Activated T-cell treated with anti-CD3 and anti-CD28 coated beads, Interleukin-2, amount 50 U/mL, for 72 hours (primary cell): ENCODE data around the gene COTL1. TPM values are rescaled to one million over a fixed set of nuclear protein-coding genes. Genes with fewer than 3 reads are reported as not detected.

Source experiments
- ATAC-seq, 2 donors: fragments of 150-1000 bp; cut with Tn5 transposase; replicated peaks in 1 of 2; 2 replicates each; pipeline ENCODE4 v1.10.0; 2021; ENCODE audit warnings: moderate library complexity in 2 of 2, mild to moderate bottlenecking in 1 of 2
- DNase-seq, 2 donors: peaks; one replicate each; pipeline ENCODE4 v3.0.0; 2021 to 2022; ENCODE audit warnings: mixed read lengths in 1 of 2
- H3K27ac Mint-ChIP-seq: one replicate; pipeline ENCODE4 v1.8.0; 2022; ENCODE audit warnings: mild to moderate bottlenecking, moderate library complexity, mixed read lengths
- H3K27me3 Mint-ChIP-seq: one replicate; pipeline ENCODE4 v1.8.0; 2022; ENCODE audit warnings: low read depth, mixed read lengths
- H3K36me3 Mint-ChIP-seq, 2 donors: one replicate each; pipeline ENCODE4 v1.8.0; 2022; ENCODE audit warnings: mixed read lengths in 2 of 2, mild to moderate bottlenecking in 1 of 2; ENCODE audit not compliant: insufficient read depth in 2 of 2
- H3K4me1 Mint-ChIP-seq: one replicate; pipeline ENCODE4 v1.8.0; 2022; ENCODE audit warnings: low read depth, mixed read lengths
- H3K4me3 Mint-ChIP-seq, 2 donors: one replicate each; pipeline ENCODE4 v1.8.0; 2022; ENCODE audit warnings: mild to moderate bottlenecking in 2 of 2, mixed read lengths in 2 of 2, moderate library complexity in 2 of 2
- H3K9me3 Mint-ChIP-seq, 2 donors: one replicate each; pipeline ENCODE4 v1.8.0; 2022; ENCODE audit warnings: mixed read lengths in 2 of 2
- total RNA-seq, 2 donors: library from RNA; stranded (reverse); gene quantifications; one replicate each; pipeline ENCODE4 v1.2.3, GENCODE V29; 2022

Gene COTL1
- total RNA-seq, 2 donors from 2014 or later, result 353 to 529 TPM

DNA sequence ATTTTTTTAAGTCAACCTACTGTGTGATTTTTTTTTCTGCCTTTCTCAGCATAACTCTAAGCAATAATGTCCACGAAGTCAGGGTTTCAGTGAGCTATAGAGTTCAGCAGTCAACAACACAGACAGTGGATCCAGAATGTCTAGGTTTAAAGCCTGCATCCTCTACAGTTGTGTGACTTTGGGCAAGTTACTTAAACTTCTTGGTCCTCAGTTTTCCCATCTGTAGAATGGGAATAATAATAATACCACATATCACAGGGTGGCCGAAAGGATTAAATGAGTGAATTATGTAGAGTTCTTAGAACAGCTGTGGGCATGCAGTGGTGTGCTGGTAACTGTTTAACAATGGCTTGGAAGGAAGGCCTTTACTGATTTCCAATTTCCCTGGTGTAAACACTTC, 74.6 kb downstream of the COTL1 start:
- Mint-ChIP-seq H3K36me3 (peaks cover 0 to 16% of the 10 kb centered on the region in 2 donors), H3K27ac (no peak overlapping the region)
- no peak for DNase-seq

GRCh38 chr16:84541999-84542817, 75.7 kb downstream of the COTL1 start:
- Mint-ChIP-seq H3K27ac (no peak overlapping the region), H3K4me3 (no peak overlapping the region), H3K36me3 (peaks cover 0 to 15% of the 10 kb centered on the region in 2 donors), H3K4me1 (peaks cover 46% of the 10 kb centered on the region), H3K27me3 (no peaks in the 10 kb centered on the region), H3K9me3 (no peaks in the 10 kb centered on the region)
- ATAC-seq (no peak), DNase-seq (no peak)

More for the DNA sequence above, 74.6 kb downstream of the COTL1 start:
- Mint-ChIP-seq H3K4me1 (peaks cover 56% of the 10 kb centered on the region), H3K4me3 (no peak overlapping the region), H3K27me3 (no peaks in the 10 kb centered on the region), H3K9me3 (no peaks in the 10 kb centered on the region)
- no peak for ATAC-seq

DNA sequence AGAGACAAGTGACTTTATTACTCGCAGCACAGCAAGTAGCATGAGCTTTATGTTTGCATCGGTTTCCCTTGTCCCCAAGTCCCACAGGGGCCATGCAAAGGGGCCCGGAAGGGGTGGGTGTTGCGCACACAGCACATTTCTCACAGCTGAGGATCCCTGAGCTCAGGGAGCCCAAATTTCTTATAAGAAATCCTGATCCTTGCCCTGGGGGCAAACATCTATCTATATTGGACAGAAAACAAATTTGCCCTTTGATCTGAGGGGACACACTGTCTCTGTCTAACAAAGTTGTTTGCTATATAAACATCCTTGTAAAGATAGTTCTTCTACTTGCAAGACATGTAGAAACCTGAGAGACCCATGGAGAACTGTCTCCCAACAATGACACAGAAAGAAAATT, 77.7 kb downstream of the COTL1 start:
- Mint-ChIP-seq H3K4me1 (peaks cover 32% of the 10 kb centered on the region), H3K9me3 (peaks cover 0 to 1% of the 10 kb centered on the region in 2 donors), H3K4me3 (no peak overlapping the region), H3K36me3 (peaks cover 0 to 4% of the 10 kb centered on the region in 2 donors), H3K27me3 (no peaks in the 10 kb centered on the region), H3K27ac (no peak overlapping the region)
- ATAC-seq (no peak), DNase-seq (no peak)

- Mint-ChIP-seq H3K4me3 (no peak overlapping the region), H3K4me1 (peaks cover 16% of the 10 kb centered on the region), H3K36me3 (peaks cover 0 to 1% of the 10 kb centered on the region in 2 donors), H3K27ac (no peak overlapping the region), H3K27me3 (no peaks in the 10 kb centered on the region), H3K9me3 (peaks cover 0 to 1% of the 10 kb centered on the region in 2 donors)
- DNase-seq, result no peak
- ATAC-seq, result no peak
Measured at GRCh38 chr16:84538222-84538840, 79.5 kb downstream of the COTL1 start.

DNA sequence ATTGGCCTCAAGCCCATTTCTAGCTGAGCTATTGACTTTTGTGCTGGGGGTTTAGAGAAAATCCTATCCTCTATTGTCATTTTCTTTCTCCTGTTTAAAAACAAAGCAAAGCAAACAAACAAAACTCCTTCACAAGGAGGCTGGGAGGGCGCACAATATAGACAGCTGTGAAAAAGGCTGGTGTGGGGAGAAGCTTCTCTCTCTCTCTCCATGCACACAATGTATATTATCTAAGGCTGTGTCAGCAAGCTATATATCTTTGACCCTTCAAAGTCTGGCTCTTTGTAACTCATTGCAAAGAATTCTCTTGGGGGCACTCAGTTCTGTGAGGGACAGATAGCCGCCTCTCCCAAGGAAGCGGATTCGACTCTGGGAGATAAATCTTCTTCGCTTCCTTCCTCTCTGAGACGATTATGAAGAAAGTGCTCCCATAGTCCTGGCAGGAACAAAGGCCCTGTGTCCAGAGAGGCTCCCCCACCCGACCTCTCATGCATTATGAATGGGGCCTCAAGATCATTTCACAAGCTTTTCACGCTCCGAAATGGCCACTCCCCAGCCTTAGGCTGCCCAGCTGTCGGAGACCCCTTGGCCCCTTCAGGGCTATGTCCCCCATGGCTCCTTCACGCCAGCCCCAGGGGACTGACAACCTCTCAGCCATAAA, 80.3 kb downstream of the COTL1 start:
- H3K36me3 Mint-ChIP-seq, result peaks cover 0 to 1% of the 10 kb centered on the region in 2 donors
- no peaks in the 10 kb centered on the region for H3K27me3 Mint-ChIP-seq
- H3K4me3 Mint-ChIP-seq, result no peak overlapping the region
- no peak for ATAC-seq
- no peak for DNase-seq
- H3K4me1 Mint-ChIP-seq, result peaks cover 22% of the 10 kb centered on the region
- H3K27ac Mint-ChIP-seq, result no peak overlapping the region
- peaks cover 0 to 1% of the 10 kb centered on the region in 2 donors for H3K9me3 Mint-ChIP-seq

DNA sequence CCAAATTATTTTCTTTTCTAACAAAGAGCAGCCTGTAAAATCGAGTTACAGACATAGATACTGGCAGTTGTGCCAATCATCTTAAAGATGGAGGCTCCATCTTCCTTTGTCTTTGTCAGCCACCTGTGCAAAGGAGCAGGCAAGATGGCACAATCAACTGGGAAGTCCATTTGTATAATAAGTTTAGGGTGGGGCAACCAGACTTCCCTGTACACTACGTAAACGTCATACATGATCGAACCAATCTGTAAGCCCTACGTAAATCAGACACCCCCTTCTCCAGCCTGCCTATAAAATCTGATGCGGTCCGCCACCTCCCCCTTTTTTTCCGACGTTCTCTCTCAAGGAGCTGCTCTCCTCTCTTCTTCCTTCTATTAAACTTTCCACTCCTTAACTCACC, 82.0 kb downstream of the COTL1 start:
- H3K4me1 Mint-ChIP-seq, result peaks cover 21% of the 10 kb centered on the region
- ATAC-seq, result no peak
- no peak overlapping the region for H3K27ac Mint-ChIP-seq
- H3K36me3 Mint-ChIP-seq, result peaks cover 0 to 1% of the 10 kb centered on the region in 2 donors
- H3K4me3 Mint-ChIP-seq, result no peak overlapping the region
- no peaks in the 10 kb centered on the region for H3K27me3 Mint-ChIP-seq
- peaks cover 0 to 1% of the 10 kb centered on the region in 2 donors for H3K9me3 Mint-ChIP-seq
- no peak for DNase-seq

DNA sequence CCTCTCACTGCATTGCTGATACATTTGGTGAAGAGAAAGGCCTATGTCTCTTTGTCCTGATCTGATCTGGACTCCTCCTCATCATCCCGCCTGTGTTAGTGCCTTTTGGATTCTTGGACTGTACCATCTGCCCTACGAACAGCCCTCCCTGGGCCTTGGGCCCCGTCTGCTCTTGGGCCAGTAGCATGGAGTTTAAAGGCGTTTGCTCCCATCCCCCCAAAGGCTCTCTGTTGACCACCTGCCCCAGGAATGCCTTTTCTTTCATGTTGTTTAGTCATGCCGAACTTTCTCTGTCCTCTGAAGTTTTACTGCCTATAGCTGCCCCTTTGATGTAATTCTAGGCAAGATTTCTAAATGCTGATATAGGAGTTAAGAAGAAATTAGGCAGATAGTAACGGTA, 82.5 kb downstream of the COTL1 start:
- Mint-ChIP-seq H3K27me3 (no peaks in the 10 kb centered on the region), H3K36me3 (peaks cover under 1 to 2% of the 10 kb centered on the region in 2 donors), H3K9me3 (peaks cover 0 to 2% of the 10 kb centered on the region in 2 donors), H3K27ac (no peak overlapping the region), H3K4me3 (no peak overlapping the region), H3K4me1 (peaks cover 21% of the 10 kb centered on the region)
- DNase-seq (no peak), ATAC-seq (no peak)

GRCh38 chr16:84534815-84535214, 83.1 kb downstream of the COTL1 start:
- no peaks in the 10 kb centered on the region for H3K27me3 Mint-ChIP-seq
- peaks cover 19% of the 10 kb centered on the region for H3K4me1 Mint-ChIP-seq
- peaks cover 6 to 7% of the 10 kb centered on the region in 2 donors for H3K36me3 Mint-ChIP-seq

DNA sequence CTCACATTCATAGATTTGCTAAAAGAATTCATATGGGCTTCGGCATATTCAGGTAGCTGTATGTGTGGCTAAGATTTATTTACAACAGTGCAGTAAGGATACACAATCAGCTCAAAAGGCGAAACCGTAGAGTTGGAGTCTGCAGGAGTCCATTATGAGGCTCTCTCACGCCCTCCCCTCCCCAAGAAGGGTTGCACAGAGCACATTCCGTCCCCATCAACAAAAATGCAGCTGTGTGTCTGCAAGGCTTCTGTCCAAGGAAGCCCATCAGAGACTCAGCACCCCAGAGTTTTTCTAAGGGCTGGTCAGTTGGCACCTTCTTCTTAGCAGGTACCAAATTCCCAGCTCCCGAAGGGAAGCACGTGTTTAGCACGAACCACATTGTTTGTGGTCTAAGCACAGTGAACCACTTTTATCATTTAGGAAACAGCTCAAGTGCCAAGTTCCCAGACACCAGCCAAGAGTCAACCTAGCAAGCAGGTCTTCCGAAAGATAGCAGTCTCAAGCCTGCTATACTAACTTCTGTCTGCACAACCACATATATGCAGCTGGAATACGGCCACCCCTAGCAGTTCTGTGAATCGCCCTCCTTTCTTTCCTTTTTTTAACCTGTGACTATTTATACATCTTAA, 84.9 kb downstream of the COTL1 start:
- DNase-seq (no peak), ATAC-seq (no peak)
- H3K27ac Mint-ChIP-seq, result no peak overlapping the region
- peaks cover 13% of the 10 kb centered on the region for H3K4me1 Mint-ChIP-seq
- peaks cover 8 to 9% of the 10 kb centered on the region in 2 donors for H3K9me3 Mint-ChIP-seq
- no peaks in the 10 kb centered on the region for H3K27me3 Mint-ChIP-seq
- peaks cover 11 to 13% of the 10 kb centered on the region in 2 donors for H3K36me3 Mint-ChIP-seq
- no peak overlapping the region for H3K4me3 Mint-ChIP-seq

More at GRCh38 chr16:84534815-84535214, 83.1 kb downstream of the COTL1 start:
- Mint-ChIP-seq H3K4me3 (no peak overlapping the region), H3K27ac (no peak overlapping the region), H3K9me3 (peaks cover 3 to 4% of the 10 kb centered on the region in 2 donors)
- ATAC-seq (no peak), DNase-seq (no peak)

DNA sequence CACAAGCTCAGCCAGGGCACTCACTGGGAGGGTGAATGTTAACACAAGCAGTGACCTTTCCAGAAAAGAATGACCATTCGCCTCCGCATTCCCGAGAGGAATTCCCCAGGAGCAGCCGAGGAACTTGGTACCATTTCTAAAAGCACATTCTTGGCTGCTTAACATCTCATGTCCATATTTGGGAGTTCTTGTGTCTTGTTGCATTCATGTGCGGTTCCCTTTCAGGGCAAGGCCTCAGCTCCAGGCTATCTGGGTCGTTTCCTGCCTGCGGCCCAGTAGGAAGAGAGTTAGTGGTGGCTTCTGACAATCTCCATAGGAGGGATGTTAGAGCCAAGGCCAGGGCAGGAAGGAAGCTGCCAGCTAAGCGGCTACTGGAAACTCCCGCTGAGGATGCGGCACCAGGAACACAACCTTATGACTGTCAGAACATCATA, 85.6 kb downstream of the COTL1 start:
- Mint-ChIP-seq H3K36me3 (peaks cover 11 to 13% of the 10 kb centered on the region in 2 donors), H3K9me3 (peaks cover 8 to 9% of the 10 kb centered on the region in 2 donors), H3K4me3 (no peak overlapping the region), H3K27me3 (no peaks in the 10 kb centered on the region), H3K4me1 (peaks cover 14% of the 10 kb centered on the region), H3K27ac (no peak overlapping the region)
- DNase-seq (no peak), ATAC-seq (no peak)

DNA sequence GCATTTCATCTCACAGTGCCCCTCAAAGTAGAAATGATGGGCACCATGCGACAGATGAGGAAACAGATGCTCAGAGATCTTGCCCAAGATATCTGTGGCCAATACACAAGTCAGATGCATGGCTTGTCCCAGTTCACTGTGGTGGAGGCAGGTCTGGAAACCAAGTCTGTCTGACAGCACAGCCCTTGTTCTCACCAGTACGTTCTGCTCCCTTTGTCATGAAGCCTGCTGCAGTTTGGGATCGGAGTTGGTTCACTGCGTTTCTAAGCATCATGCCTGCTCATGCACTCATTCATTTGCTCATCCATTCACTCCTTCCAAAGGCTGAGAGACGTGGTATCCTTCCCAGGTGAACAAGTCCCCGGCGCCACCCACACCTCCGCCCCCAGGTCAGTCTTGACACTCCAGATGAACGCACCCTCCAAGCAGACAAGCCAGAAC, 86.2 kb downstream of the COTL1 start:
- H3K27me3 Mint-ChIP-seq, result no peaks in the 10 kb centered on the region
- DNase-seq (no peak), ATAC-seq (no peak)
- no peak overlapping the region for H3K27ac Mint-ChIP-seq
- H3K4me1 Mint-ChIP-seq, result peaks cover 20% of the 10 kb centered on the region
- H3K4me3 Mint-ChIP-seq, result no peak overlapping the region
- H3K36me3 Mint-ChIP-seq, result peaks cover 11% of the 10 kb centered on the region in 2 donors
- peaks cover 8 to 9% of the 10 kb centered on the region in 2 donors for H3K9me3 Mint-ChIP-seq

DNA sequence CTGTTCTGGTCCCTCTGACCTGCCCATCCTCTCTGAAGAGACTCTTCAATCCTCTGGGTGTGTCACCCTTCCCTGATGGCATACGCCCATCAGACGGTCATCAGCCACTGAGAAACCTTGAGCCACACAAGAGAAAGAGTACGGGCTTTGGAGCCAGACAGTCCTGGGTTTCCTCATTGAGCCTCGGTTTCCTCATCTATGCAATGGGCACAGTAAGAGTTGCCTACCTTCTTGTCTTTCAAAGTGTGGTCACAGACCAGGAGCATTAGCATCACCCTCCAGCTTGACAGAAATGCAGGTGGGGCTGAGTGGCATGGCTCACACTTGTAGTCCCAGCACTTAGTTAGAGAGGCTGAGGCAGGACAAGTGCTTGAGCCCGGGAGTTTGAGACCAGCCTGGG, 87.3 kb downstream of the COTL1 start:
- Mint-ChIP-seq H3K9me3 (peaks cover 7 to 9% of the 10 kb centered on the region in 2 donors), H3K4me3 (no peak overlapping the region), H3K4me1 (peaks cover 17% of the 10 kb centered on the region), H3K27me3 (no peaks in the 10 kb centered on the region), H3K27ac (no peak overlapping the region), H3K36me3 (peaks cover 11% of the 10 kb centered on the region in 2 donors)
- ATAC-seq, result no peak
- no peak for DNase-seq
